GM12875 (cell line): ENCODE measurements around the gene RPRD1B.

Source experiments
- H3K4me3 ChIP-seq: one replicate; pipeline ENCODE4 v1.5.1; 2011; ENCODE audit warnings: low read depth, low read length, control low read depth
- TF ChIP-seq, protein P1 (sequence below): IDR thresholded peaks from 2 replicates; pipeline ENCODE4 v1.5.1; 2011; ENCODE audit warnings: low read depth, mild to moderate bottlenecking, control low read depth, inconsistent platforms, low read length, moderate library complexity, borderline replicate concordance; ENCODE audit not compliant: insufficient read depth

The RPRD1B gene

DNA sequence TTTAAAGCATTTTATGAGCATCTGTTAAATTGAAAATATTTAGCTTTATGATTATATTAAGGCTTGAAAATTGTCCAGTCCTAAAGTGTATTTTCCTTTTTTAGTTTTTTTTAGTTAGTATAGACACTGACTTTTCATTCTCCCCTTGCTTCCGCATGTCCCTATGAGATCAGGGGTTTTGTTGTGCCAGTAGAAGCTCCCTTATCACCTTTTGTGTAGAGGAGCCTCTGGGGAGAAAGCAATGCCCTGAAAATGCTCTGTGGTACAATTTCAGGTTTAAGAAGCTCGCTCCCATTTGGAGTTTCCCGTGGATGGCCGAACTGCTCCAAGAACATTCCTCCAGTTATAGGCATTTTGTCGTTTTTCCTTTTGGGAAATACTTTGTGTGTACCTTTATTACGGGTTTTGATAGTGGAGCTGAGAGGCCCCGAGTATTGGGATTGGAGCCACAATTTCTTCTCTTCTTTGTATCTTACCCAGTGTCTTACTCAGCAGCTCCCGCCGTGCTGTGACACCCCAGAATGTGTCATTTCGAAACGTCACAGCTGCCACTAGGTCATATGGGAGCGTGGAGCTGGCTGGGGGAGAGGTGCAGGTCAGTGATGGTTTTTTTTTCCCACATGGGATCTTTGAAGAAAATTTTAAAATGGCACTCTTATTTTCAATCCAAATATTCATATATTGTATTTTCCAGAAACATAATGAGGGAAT lies 49.9 kb downstream of the RPRD1B start:
- TF ChIP-seq, protein P1, sequence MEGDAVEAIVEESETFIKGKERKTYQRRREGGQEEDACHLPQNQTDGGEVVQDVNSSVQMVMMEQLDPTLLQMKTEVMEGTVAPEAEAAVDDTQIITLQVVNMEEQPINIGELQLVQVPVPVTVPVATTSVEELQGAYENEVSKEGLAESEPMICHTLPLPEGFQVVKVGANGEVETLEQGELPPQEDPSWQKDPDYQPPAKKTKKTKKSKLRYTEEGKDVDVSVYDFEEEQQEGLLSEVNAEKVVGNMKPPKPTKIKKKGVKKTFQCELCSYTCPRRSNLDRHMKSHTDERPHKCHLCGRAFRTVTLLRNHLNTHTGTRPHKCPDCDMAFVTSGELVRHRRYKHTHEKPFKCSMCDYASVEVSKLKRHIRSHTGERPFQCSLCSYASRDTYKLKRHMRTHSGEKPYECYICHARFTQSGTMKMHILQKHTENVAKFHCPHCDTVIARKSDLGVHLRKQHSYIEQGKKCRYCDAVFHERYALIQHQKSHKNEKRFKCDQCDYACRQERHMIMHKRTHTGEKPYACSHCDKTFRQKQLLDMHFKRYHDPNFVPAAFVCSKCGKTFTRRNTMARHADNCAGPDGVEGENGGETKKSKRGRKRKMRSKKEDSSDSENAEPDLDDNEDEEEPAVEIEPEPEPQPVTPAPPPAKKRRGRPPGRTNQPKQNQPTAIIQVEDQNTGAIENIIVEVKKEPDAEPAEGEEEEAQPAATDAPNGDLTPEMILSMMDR: no peak

DNA sequence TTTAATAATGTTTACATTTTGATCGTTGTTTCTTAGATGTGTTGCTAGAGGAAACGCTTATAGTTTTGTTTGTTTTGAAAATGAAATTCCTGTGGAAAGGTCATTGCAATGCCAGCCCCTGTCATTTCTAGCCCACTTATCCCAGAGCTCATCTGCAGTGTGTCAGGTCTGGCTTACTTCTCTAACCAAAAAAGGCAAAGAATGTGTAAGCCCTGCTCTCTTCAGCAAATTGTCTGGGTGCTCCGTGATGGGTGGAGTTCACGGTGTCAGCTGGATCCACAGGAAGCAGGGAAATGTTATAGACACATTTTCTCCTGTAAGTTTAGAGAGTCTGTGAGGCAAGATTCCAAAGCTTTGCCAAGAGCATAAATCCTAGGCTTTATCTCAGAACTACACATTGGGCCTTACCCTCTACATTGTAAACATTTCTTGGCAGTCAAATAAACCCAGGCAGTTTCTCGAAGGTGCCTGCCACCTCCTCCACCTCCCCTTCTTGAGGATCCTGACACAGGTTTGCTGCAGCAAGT lies 50.9 kb downstream of the RPRD1B start:
- no peak overlapping the region for H3K4me3 ChIP-seq
- TF ChIP-seq, protein P1: no peak

More for the DNA sequence above, 49.9 kb downstream of the RPRD1B start:
- no peak overlapping the region for H3K4me3 ChIP-seq

DNA sequence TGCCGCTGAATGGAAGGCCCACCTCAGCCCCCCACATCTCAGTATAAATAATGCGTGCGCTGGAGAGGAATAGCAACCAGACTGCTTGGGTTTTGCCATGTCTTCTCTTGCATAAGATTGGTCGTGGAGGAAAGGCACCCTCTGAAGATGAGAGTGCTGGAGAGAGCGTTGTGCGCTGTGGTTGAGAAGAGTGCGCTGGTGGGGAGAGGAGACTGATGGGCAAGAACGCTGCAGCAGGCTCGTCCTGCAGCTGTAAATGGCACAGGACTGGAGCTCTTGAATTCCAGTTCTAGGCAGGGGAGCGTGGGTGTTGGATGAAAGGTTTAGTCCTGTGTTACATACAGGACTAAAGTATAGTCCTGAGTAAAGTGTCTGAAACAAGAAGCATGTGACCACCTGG lies 51.5 kb downstream of the RPRD1B start:
- TF ChIP-seq, protein P1: no peak
- H3K4me3 ChIP-seq: no peak overlapping the region

DNA sequence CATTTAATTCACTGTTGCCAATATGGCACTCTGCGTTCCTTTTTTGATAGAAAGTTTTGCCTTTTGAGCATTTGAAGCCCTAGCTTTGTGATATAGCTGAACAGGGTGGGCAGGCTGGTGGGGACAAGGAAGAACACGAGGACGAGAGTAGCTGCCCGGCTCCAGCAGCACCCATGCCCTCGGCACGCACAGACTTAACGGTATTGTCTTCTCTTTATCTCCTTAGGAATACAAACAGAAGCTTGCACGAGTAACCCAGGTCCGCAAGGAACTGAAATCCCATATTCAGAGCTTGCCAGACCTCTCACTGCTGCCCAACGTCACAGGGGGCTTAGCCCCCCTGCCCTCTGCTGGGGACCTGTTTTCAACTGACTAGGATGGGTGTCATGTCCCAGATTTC lies 56.0 kb downstream of the RPRD1B start:
- no peak overlapping the region for H3K4me3 ChIP-seq
- TF ChIP-seq, protein P1: no peak

DNA sequence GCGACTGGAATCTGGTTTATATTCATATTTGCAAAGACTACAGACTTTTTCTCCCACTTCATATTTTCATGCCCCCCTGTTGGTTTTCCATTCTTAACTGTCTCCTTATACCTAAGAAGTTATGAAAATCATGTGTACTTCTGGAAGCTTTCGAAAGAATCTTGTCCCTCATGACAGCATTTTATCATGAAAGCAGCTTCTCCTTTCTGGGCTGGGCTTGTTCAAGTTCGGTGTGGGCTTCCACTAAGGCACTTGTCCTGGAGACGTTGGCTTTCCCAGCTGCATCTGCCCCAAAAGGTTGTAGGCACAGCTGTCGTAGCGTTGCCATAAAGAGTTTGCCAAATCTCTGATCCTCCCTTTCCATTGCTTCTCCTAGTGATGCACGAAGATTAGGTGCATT lies 56.5 kb downstream of the RPRD1B start:
- TF ChIP-seq, protein P1: no peak
- no peak overlapping the region for H3K4me3 ChIP-seq

DNA sequence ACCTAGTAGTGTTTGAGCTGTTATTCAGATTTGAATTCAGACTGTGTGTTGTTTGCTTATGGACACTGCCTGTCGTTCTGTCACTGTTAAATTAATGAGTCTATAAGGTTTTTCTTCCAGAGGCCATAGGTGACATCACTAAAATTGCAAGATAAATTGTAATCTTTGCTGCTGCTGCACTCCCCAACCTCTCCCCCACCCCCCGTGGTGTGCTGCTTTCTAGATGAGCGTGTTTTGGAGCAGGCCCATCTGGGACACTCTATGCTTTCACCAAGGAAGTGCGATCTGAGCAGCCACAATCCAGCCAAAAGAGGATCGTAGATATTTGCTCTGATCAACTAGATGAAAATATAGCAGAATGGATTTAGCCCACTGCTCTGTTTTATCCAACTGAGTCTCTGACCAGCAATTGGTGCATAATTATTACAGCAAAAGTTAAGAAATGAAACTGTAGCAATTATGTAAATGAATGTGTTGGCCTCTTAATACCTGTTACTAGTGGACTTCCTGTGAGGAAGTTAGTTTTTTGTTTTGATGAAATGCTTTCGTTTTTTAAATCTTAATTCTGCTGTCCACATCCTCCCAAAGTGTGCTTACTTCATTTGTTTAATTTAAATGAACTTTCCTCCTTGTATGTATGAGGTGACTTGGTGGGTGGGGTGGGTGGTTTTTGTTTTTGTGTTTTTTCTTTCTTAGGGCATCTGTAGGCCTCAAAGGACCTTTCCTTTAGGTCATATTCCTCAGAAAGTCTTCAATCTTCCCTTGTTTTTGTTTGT lies 58.1 kb downstream of the RPRD1B start:
- no peak overlapping the region for H3K4me3 ChIP-seq
- TF ChIP-seq, protein P1: no peak
